GM21529 (cell line): ENCODE data around the gene RBM15B.

Experiments
- ATAC-seq: cut with Tn5 transposase; IDR thresholded peaks from one replicate; pipeline ENCODE4 v1.9.1; 2021; ENCODE audit not compliant: unreplicated experiment

RBM15B gene

GRCh38 chr3:51391566-51392354, 675 bp downstream of the RBM15B start:
- ATAC-seq = peak; percentile 5

DNA sequence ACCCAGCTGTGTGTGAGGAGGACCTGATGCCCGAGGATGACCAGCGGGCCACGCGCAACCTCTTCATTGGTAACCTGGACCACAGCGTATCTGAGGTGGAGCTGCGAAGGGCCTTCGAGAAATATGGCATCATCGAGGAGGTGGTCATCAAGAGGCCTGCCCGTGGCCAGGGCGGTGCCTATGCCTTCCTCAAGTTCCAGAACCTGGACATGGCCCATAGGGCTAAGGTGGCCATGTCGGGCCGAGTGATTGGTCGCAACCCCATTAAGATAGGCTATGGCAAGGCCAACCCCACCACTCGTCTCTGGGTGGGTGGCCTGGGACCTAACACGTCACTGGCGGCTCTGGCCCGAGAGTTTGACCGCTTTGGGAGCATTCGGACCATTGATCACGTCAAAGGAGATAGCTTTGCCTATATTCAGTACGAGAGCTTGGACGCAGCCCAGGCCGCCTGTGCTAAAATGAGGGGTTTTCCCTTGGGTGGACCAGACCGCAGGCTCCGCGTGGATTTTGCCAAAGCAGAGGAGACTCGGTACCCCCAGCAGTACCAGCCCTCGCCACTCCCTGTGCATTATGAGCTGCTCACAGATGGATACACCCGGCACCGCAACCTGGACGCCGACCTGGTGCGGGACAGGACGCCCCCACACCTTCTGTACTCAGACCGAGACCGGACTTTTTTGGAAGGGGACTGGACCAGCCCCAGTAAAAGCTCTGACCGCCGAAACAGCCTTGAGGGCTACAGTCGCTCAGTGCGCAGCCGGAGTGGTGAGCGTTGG, 1.5 kb downstream of the RBM15B start:
- ATAC-seq = no peak

DNA sequence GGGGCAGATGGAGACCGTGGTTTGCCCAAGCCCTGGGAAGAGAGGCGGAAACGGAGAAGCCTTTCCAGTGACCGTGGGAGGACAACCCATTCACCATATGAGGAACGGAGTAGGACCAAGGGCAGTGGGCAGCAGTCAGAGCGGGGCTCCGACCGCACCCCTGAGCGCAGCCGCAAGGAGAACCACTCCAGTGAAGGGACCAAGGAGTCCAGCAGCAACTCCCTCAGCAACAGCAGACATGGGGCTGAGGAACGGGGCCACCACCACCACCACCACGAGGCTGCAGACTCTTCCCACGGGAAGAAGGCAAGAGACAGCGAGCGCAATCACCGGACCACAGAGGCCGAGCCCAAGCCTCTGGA, 2.0 kb downstream of the RBM15B start:
- ATAC-seq = no peak

DNA sequence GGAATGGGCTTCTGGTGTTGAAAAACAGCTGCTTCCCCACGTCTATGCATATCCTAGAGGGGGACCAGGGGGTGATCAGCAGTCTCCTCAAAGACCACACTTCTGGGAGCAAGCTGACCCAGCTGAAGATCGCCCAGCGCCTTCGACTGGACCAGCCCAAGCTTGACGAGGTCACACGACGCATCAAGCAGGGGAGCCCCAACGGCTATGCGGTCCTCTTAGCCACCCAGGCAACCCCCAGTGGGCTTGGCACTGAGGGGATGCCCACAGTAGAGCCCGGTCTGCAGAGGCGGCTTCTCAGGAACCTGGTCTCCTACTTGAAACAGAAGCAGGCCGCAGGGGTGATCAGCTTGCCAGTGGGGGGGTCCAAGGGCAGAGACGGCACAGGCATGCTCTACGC, 2.5 kb downstream of the RBM15B start:
- no peak for ATAC-seq

GRCh38 chr3:51394541-51394940, 3.5 kb downstream of the RBM15B start:
- no peak for ATAC-seq

DNA sequence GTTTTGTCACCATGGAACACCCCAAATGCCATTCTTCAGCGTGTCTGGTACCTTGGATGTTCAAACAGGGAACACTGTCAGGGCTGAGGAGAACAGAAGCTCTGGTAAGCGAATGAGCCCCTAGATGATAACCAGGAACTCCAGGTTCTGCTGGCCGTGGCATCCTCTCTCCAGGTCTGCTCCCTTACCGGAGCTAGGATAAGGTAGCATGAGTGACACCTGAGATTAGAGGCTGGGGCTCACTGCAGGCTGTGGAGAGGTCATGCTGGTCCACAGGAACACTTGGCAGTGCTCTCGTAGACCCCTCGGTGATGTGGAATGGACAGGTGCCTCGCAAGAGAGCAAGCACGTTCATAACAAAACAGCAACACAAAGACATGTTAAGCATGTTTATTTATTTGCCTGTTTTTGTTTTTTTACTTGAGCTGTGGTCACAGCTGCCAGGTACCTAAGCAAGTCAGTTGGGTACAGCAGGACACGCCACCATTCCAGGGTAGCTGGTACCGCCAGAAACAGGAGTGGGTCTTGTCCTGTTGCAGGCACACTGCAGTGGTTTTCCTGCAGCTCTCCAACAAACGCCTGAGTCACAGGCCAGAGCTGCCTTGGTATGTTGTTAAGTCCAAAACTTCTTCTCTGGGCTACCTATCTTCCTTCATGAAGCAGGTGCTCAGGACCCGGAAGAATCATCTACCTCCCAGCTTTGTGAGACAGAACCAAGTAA, 4.6 kb downstream of the RBM15B start:
- no peak for ATAC-seq

DNA sequence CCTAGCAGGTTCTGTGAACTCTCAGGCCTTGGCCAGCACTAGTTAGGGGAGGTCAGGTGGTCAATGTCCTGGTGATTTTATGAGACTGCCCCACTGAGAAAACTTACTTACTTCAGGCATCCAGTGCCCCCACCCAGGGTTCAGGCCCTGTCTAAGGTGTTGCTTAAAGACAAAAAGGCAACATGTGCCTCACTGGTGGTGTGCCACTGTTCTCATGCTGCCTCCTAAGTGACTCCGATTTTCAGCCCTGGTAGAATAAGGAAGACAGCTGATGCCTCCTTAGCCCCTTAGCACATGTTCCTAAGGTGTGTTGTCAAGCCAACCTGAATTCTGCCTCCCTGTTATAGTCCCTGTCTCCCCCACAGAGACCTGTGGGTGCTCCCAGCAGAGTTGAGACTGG, 5.3 kb downstream of the RBM15B start:
- ATAC-seq = no peak

- ATAC-seq = no peak
Observed at GRCh38 chr3:51397392-51397791, 6.3 kb downstream of the RBM15B start.

DNA sequence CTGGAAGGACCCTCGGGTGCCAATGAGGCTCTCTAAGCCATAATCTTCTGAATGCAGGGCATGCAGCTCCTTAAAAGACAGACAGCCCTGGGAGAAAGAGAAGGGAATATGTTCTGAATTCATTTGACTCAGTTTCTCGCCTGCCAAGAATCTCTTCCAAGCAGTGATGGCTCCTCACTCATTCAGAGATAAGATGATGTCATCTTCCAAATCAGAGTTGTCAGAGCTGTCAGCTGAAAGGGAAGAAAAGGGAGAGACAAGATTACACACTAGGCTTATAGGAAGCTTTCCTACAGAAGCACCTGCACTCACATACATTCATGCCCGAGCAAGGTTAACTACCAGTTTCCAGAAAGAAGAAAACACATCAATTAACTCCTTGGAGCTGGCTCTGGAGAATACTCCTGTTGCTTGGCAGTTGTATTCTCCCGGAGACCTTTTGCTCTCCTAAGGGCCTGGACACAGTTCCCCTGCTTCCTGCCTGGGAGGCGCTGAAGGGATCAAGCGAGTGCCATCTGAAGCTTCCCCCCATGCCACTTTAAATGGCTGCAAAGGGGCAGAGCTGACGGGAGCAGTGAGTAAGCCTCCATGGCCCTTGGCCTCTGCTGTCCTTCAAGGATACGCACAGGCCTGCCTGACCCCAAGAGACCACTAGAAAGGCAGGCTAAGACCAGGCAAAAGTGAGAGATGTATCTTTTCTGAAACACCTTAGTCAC, 7.7 kb downstream of the RBM15B start:
- no peak for ATAC-seq

DNA sequence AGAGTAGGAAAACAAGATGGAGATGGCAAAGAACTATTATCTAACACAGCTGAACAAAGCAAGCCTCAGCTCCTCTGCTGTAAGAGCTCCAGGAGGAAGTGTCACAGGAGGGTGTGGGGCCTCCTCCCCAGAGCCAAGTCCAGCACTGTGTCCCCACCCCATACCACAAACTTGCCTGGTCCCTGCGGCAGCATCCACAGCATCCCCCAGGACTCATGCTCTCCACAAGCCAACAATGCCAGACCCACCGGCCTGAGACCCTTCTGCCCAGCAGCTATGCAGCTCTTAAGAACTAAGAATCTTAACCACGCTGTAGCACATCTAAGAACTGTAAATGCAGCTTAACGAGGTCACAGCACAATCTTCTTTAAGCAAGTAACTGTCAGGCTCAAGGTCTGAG, 9.1 kb downstream of the RBM15B start:
- ATAC-seq = no peak

DNA sequence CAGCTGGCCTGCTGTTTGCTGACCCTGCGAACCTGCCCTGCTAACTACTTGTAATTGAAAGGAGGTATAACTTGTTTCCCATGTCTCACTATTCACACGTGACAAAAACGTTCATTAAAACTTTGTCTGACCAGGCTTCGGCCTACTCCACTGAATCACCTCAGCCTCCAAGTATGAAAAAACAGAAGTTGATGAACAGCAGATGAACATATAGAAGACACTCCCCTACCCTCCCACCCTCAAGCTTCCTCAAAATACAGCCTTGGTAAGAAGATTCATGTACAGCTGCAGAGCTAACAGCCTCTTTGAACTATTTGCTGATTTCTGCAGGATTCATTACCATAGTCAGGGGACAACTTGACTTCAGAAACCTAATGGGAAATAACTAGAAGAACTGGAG, 10.7 kb downstream of the RBM15B start:
- ATAC-seq = no peak

GRCh38 chr3:51403675-51404074, 12.6 kb downstream of the RBM15B start:
- ATAC-seq = no peak

- ATAC-seq = no peak
Observed at GRCh38 chr3:51408021-51408420, 16.9 kb downstream of the RBM15B start.

- ATAC-seq = no peak
Observed at GRCh38 chr3:51408813-51409212, 17.7 kb downstream of the RBM15B start.

- ATAC-seq = no peak
Observed at GRCh38 chr3:51422211-51422610, 31.1 kb downstream of the RBM15B start.

DNA sequence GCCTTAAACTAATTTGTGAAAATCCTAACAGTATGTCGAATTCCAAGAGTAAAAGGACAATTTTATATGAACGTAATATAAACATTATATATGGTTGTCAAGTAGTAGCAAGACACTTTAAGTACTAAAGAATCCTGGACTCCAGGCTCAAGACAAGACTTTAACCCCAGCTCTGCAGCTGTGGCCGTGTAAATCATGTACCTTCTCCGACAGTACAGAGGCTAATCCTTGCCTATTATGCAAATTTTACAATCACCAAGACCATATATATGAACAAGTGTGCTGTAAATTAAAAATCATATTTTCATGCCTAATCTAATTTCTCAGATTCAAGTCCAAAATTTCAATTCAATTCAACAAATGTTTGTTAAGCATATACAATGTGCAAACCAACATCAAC, 35.8 kb downstream of the RBM15B start:
- no peak for ATAC-seq

GRCh38 chr3:51429138-51429537, 38.1 kb downstream of the RBM15B start:
- no peak for ATAC-seq

DNA sequence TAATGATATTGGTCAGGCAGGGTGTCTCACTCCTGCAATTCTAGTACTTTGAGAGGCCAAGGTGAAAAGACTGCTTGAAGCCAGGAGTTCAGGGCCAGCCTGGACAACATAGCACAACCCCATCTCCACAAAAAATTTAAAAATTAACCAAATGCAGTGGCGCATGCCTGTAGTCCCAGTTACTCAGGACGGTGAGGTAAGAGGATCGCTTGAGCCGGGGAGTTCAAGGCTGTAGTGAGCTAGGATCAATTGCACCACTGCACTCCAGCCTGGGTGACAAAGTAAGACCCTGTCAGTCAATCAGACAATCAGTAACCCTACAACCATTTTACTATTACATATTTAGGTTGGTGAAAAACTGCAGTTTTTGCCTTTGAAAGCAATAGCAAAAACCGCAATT, 43.0 kb downstream of the RBM15B start:
- ATAC-seq = no peak

DNA sequence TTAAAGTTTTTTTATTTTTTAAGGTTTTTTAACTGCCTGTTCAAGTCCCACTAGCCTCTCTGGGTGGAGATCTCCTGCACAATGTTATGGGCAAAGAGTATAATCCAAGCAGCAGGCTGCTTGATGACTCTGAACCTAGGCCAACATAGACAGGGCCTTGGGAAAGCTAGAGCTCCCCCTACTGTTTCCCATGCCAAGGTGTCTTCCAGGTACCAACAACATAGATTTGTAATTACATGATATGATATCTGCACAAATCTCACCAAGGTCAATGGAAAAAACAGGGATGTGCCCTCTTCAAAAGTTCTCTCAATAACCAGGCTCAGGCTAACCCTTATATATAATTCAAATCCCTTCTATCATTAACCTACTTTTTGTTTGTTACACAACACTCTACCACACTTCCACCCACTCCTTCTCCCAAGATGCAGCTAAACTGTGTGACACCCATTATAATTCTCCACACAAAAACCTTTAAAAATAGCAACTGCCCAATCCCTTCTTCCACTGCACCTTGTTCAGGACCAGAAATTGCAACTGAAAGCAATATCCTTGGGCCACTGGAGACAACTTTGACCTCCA, 43.8 kb downstream of the RBM15B start:
- ATAC-seq = peak; percentile 62

DNA sequence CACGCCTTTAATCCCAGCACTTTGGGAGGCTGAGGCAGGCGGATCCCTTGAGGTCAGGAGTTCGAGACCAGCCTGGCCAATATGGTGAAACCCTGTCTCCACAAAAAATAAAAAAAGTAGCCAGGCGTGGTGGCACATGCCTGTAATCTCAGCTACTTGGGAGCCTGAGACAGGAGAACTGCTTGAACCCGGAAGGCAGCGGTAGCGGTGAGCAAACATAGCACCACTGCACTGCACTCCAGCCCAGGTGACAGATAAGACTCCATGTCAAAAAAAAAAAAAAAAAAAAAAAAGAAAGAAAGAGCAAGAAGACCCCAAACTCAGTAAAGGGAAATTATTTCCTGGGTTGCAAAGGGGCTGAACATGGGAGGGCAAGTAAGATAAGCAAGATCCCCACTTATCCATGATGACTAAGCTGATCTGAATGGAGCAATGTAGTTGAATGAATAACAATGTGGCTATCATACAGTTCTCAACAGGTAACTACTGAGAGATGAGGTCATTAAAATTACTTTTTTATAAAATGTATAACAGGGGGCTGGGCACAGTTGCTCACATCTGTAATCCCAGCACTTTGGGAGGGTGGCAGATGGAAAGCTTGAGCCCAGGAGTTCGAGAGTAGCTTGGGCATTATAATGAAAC, 46.0 kb downstream of the RBM15B start:
- ATAC-seq = no peak
